ENCODE results near the gene CD58. TPM values are rescaled to one million over a fixed set of nuclear protein-coding genes. Genes with fewer than 3 reads are reported as not detected.

Gene CD58
- total and polyA plus RNA-seq, 9 of the 15 experiments (the other 6 are each of a cell fraction or from before 2014, with no cell fraction given), result 18.1 to 113 (median 37.4) TPM

- DNase-seq (ENCODE audit: extremely low read depth in 1 of 4, low spot score in 3 of 4) (no peak), FAIRE-seq (no peak), ATAC-seq (no peak)
- BruUV-seq (replicated peaks), result no TSS peak
- Histone ChIP-seq H2AFZ (ENCODE audit: low read depth, low read length) (no peak overlapping the region), H3K9me1 (ENCODE audit: control insufficient read depth, insufficient read depth, low read length) (no peaks in the 10 kb centered on the region), H3K27me3 (ENCODE audit: control insufficient read depth in 2 of 2, insufficient read depth in 2 of 2, low read length in 2 of 2) (no peaks in the 10 kb centered on the region), H3K36me3 (ENCODE audit: control insufficient read depth, insufficient read depth, low read length) (peaks cover 7% of the 10 kb centered on the region), H3K9ac (ENCODE audit: insufficient read depth in 1 of 2, low read depth in 2 of 2, low read length in 2 of 2) (no peak overlapping the region), H3K27ac (ENCODE audit: extremely low read depth, low read depth, low read length) (no peak overlapping the region), H3K4me3 (no peak overlapping the region), H3K9me3 (replicated peaks; ENCODE audit: control insufficient read depth, insufficient read depth, low read depth, low read length) (peaks cover 13% of the 10 kb centered on the region), H3K4me1 (replicated peaks in 1 of 2; ENCODE audit: control insufficient read depth in 2 of 2, insufficient read depth in 2 of 2, low read length in 2 of 2) (peaks cover 7 to 21% of the 10 kb centered on the region in 2 experiments; a peak in 4 of 5 replicates), H3K4me2 (ENCODE audit: insufficient read depth, low read length) (no peak overlapping the region), H4K20me1 (replicated peaks; ENCODE audit: control insufficient read depth, insufficient read depth, low read length) (no peaks in the 10 kb centered on the region), H3K79me2 (ENCODE audit: control insufficient read depth, insufficient read depth, low read length) (peaks cover 96% of the 10 kb centered on the region)
- intact Hi-C loops (cut with micrococcal nuclease), result no loop called here
- POLR2A ChIA-PET, result no interaction called here
- CTCF ChIA-PET (ENCODE audit: low intra/inter-chr PET ratio), result no interaction called here
- in situ Hi-C loops (cut with MboI), result no loop called here
- TF ChIP-seq XRCC5 (IDR thresholded peaks at IDR 0.05; ENCODE audit: low read depth, low read length) (no peak), MTA1 (IDR thresholded peaks at IDR 0.05; ENCODE audit: borderline replicate concordance) (no peak), TBP (optimal IDR thresholded peaks at IDR 0.05; ENCODE audit: low read depth, low read length) (no peak), STAT6 (CRISPR knock-in tag; IDR thresholded peaks at IDR 0.05) (no peak), TAF7 (tag; IDR thresholded peaks at IDR 0.05) (no peak), ZNF274 (IDR thresholded peaks at IDR 0.05; ENCODE audit: borderline replicate concordance, low read depth, low read length) (no peak)
- TF ChIP-seq, protein P1, sequence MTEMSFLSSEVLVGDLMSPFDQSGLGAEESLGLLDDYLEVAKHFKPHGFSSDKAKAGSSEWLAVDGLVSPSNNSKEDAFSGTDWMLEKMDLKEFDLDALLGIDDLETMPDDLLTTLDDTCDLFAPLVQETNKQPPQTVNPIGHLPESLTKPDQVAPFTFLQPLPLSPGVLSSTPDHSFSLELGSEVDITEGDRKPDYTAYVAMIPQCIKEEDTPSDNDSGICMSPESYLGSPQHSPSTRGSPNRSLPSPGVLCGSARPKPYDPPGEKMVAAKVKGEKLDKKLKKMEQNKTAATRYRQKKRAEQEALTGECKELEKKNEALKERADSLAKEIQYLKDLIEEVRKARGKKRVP (CRISPR knock-in tag; IDR thresholded peaks at IDR 0.05), result no peak
- TF ChIP-seq, protein P2, sequence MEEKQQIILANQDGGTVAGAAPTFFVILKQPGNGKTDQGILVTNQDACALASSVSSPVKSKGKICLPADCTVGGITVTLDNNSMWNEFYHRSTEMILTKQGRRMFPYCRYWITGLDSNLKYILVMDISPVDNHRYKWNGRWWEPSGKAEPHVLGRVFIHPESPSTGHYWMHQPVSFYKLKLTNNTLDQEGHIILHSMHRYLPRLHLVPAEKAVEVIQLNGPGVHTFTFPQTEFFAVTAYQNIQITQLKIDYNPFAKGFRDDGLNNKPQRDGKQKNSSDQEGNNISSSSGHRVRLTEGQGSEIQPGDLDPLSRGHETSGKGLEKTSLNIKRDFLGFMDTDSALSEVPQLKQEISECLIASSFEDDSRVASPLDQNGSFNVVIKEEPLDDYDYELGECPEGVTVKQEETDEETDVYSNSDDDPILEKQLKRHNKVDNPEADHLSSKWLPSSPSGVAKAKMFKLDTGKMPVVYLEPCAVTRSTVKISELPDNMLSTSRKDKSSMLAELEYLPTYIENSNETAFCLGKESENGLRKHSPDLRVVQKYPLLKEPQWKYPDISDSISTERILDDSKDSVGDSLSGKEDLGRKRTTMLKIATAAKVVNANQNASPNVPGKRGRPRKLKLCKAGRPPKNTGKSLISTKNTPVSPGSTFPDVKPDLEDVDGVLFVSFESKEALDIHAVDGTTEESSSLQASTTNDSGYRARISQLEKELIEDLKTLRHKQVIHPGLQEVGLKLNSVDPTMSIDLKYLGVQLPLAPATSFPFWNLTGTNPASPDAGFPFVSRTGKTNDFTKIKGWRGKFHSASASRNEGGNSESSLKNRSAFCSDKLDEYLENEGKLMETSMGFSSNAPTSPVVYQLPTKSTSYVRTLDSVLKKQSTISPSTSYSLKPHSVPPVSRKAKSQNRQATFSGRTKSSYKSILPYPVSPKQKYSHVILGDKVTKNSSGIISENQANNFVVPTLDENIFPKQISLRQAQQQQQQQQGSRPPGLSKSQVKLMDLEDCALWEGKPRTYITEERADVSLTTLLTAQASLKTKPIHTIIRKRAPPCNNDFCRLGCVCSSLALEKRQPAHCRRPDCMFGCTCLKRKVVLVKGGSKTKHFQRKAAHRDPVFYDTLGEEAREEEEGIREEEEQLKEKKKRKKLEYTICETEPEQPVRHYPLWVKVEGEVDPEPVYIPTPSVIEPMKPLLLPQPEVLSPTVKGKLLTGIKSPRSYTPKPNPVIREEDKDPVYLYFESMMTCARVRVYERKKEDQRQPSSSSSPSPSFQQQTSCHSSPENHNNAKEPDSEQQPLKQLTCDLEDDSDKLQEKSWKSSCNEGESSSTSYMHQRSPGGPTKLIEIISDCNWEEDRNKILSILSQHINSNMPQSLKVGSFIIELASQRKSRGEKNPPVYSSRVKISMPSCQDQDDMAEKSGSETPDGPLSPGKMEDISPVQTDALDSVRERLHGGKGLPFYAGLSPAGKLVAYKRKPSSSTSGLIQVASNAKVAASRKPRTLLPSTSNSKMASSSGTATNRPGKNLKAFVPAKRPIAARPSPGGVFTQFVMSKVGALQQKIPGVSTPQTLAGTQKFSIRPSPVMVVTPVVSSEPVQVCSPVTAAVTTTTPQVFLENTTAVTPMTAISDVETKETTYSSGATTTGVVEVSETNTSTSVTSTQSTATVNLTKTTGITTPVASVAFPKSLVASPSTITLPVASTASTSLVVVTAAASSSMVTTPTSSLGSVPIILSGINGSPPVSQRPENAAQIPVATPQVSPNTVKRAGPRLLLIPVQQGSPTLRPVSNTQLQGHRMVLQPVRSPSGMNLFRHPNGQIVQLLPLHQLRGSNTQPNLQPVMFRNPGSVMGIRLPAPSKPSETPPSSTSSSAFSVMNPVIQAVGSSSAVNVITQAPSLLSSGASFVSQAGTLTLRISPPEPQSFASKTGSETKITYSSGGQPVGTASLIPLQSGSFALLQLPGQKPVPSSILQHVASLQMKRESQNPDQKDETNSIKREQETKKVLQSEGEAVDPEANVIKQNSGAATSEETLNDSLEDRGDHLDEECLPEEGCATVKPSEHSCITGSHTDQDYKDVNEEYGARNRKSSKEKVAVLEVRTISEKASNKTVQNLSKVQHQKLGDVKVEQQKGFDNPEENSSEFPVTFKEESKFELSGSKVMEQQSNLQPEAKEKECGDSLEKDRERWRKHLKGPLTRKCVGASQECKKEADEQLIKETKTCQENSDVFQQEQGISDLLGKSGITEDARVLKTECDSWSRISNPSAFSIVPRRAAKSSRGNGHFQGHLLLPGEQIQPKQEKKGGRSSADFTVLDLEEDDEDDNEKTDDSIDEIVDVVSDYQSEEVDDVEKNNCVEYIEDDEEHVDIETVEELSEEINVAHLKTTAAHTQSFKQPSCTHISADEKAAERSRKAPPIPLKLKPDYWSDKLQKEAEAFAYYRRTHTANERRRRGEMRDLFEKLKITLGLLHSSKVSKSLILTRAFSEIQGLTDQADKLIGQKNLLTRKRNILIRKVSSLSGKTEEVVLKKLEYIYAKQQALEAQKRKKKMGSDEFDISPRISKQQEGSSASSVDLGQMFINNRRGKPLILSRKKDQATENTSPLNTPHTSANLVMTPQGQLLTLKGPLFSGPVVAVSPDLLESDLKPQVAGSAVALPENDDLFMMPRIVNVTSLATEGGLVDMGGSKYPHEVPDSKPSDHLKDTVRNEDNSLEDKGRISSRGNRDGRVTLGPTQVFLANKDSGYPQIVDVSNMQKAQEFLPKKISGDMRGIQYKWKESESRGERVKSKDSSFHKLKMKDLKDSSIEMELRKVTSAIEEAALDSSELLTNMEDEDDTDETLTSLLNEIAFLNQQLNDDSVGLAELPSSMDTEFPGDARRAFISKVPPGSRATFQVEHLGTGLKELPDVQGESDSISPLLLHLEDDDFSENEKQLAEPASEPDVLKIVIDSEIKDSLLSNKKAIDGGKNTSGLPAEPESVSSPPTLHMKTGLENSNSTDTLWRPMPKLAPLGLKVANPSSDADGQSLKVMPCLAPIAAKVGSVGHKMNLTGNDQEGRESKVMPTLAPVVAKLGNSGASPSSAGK (IDR thresholded peaks at IDR 0.05), result no peak
Measured at GRCh38 chr1:116561563-116561962, 9.3 kb downstream of the CD58 start.
